OCI-LY7 (cell line): ENCODE results near the gene GPANK1. TPM values are rescaled to one million over a fixed set of nuclear protein-coding genes. Genes with fewer than 3 reads are reported as not detected.

Source experiments
- BruUV-seq: library from RNA; stranded (reverse); fragments of 400-500 nt; replicated peaks from 2 replicates; lab custom pipeline; 2021; lab: Mats Ljungman, UMichigan
- CTCF ChIA-PET: fragments of 300-600 bp; sonication (Branson Sonifier 250); formaldehyde crosslinking; loops from one replicate; lab custom pipeline; 2022; ENCODE audit warnings: antibody characterized with exemption; ENCODE audit not compliant: unreplicated experiment; lab: Charles Lee
- POLR2A ChIA-PET: fragments of 300-600 bp; sonication (Branson Sonifier 250); formaldehyde crosslinking; loops from one replicate; lab custom pipeline; 2022; ENCODE audit warnings: antibody characterized with exemption; lab: Charles Lee
- DNase-seq: peaks from one replicate; pipeline ENCODE4 v3.0.0-alpha.2; 2015; ENCODE audit warnings: low spot score
- H2AFZ ChIP-seq: fragments of 200-600 bp; sonication (generic), shearing (Covaris generic); 2 replicates; pipeline ENCODE4 v1.6.1; 2014; ENCODE audit warnings: mild to moderate bottlenecking, antibody characterized with exemption, low read length, moderate library complexity
- H3K27ac ChIP-seq: fragments of 200-600 bp; sonication (generic); 2 replicates; pipeline ENCODE4 v1.5.1; 2014; ENCODE audit warnings: mixed run types, low read depth, mild to moderate bottlenecking, moderate library complexity, low read length, inconsistent platforms; ENCODE audit not compliant: poor library complexity, severe bottlenecking
- H3K36me3 ChIP-seq: fragments of 200-600 bp; sonication (generic); 2 replicates; pipeline ENCODE4 v1.6.1; 2014; ENCODE audit warnings: mild to moderate bottlenecking, antibody characterized with exemption, low read length, moderate library complexity, mixed read lengths; ENCODE audit not compliant: insufficient read depth
- H3K4me1 ChIP-seq: fragments of 200-600 bp; sonication (generic); 2 replicates; pipeline ENCODE4 v1.5.1; 2014; ENCODE audit warnings: mild to moderate bottlenecking, low read length; ENCODE audit not compliant: insufficient read depth, poor library complexity, severe bottlenecking
- H3K4me2 ChIP-seq: fragments of 200-600 bp; sonication (generic); 2 replicates; pipeline ENCODE4 v1.6.1; 2014; ENCODE audit warnings: mild to moderate bottlenecking, low read length
- H3K4me3 ChIP-seq: fragments of 200-600 bp; sonication (generic); 2 replicates; pipeline ENCODE4 v1.5.1; 2014; ENCODE audit warnings: mild to moderate bottlenecking, low read depth, low read length; ENCODE audit not compliant: poor library complexity, severe bottlenecking
- H3K79me2 ChIP-seq: fragments of 200-600 bp; sonication (generic); 2 replicates; pipeline ENCODE4 v1.6.1; 2016; ENCODE audit warnings: low read depth, mild to moderate bottlenecking, low read length, moderate library complexity, mixed read lengths; ENCODE audit not compliant: insufficient read depth
- H3K9me2 ChIP-seq: fragments of 200-600 bp; sonication (generic); 2 replicates; pipeline ENCODE4 v1.6.1; 2016; ENCODE audit warnings: mild to moderate bottlenecking, low read length, mixed read lengths; ENCODE audit not compliant: insufficient read depth
- H3K9me3 ChIP-seq: fragments of 200-600 bp; sonication (generic); 2 replicates; pipeline ENCODE4 v1.6.1; 2014; ENCODE audit warnings: mild to moderate bottlenecking, mixed run types, low read length, mixed read lengths
- H4K20me1 ChIP-seq: fragments of 200-600 bp; sonication (generic); 2 replicates; pipeline ENCODE4 v1.6.1; 2014; ENCODE audit warnings: mild to moderate bottlenecking, antibody characterized with exemption, low read length, moderate library complexity, mixed read lengths; ENCODE audit not compliant: insufficient read depth
- CTCF ChIP-seq: fragments of 200-600 bp; sonication (generic); conservative IDR thresholded peaks from 2 replicates; pipeline ENCODE4 v1.5.1; 2014; ENCODE audit warnings: mild to moderate bottlenecking, antibody characterized with exemption, low read length, moderate library complexity, mixed read lengths
- EZH2phosphoT487 ChIP-seq: fragments of 200-600 bp; sonication (generic); IDR thresholded peaks from 2 replicates; pipeline ENCODE4 v1.6.1; 2018; ENCODE audit warnings: low read depth, borderline replicate concordance, mild to moderate bottlenecking, mixed run types, antibody characterized with exemption, low read length, moderate library complexity, mixed read lengths
- intact Hi-C: fragments of 100-400 bp; cut with micrococcal nuclease; formaldehyde crosslinking; loops from one replicate; pipeline ENCODE4 v1.10.0; 2022; ENCODE audit not compliant: unreplicated experiment
- total RNA-seq, 2 experiments: library from RNA; depleted of rRNA in 1 of 2; stranded (reverse); fragments of >200 nt in 1 of 2; shearing (Covaris generic) in 1 of 2; gene quantifications; 2 replicates each; pipeline ENCODE4 v1.2.3, GENCODE V29; 2014 to 2022

The GPANK1 gene
- total RNA-seq, 2 experiments from 2014 or later: 34.3 to 40.7 TPM

- no peak for DNase-seq
- peaks cover 100% of the 10 kb centered on the region for H3K36me3 ChIP-seq
- no peaks in the 10 kb centered on the region for H3K9me2 ChIP-seq
- H3K27ac ChIP-seq: no peak overlapping the region
- no peak overlapping the region for H3K4me2 ChIP-seq
- H3K9me3 ChIP-seq: no peaks in the 10 kb centered on the region
- ChIA-PET CTCF (no interaction called here), POLR2A (no interaction called here)
- no peak for TF ChIP-seq CTCF
- no peak for TF ChIP-seq EZH2phosphoT487
- H3K4me3 ChIP-seq: no peak overlapping the region
- intact Hi-C loops: no loop called here
- no TSS peak for BruUV-seq
- no peak overlapping the region for H2AFZ ChIP-seq
- H3K4me1 ChIP-seq: peaks cover 3% of the 10 kb centered on the region
- no peaks in the 10 kb centered on the region; the same call in 1 of the 2 replicates for H4K20me1 ChIP-seq
- H3K79me2 ChIP-seq: no peaks in the 10 kb centered on the region
These were observed 32.4 kb downstream of the GPANK1 start for GRCh38 chr6:31632279-31632946.

- Histone ChIP-seq H2AFZ (no peak overlapping the region), H3K4me2 (no peak overlapping the region), H3K79me2 (no peaks in the 10 kb centered on the region), H3K36me3 (peaks cover 100% of the 10 kb centered on the region), H3K4me3 (no peak overlapping the region), H3K9me3 (no peaks in the 10 kb centered on the region), H3K4me1 (no peaks in the 10 kb centered on the region), H3K27ac (no peak overlapping the region), H3K9me2 (no peaks in the 10 kb centered on the region), H4K20me1 (no peaks in the 10 kb centered on the region; the same call in 1 of the 2 replicates)
- ChIA-PET CTCF (no interaction called here), POLR2A (no interaction called here)
- DNase-seq: no peak
- intact Hi-C loops: no loop called here
- TF ChIP-seq EZH2phosphoT487 (no peak), CTCF (no peak)
- TSS peak; percentile 44 for BruUV-seq
These were observed 33.0 kb downstream of the GPANK1 start for GRCh38 chr6:31631681-31632278.

GRCh38 chr6:31631209-31631608 lies 33.6 kb downstream of the GPANK1 start:
- peaks cover 100% of the 10 kb centered on the region for H3K36me3 ChIP-seq
- POLR2A ChIA-PET: no interaction called here
- H3K27ac ChIP-seq: no peak overlapping the region
- H3K4me3 ChIP-seq: no peak overlapping the region
- DNase-seq: no peak
- CTCF ChIA-PET: no interaction called here
- no peaks in the 10 kb centered on the region; the same call in 1 of the 2 replicates for H4K20me1 ChIP-seq
- H3K4me1 ChIP-seq: no peaks in the 10 kb centered on the region
- BruUV-seq: no TSS peak
- H3K9me3 ChIP-seq: no peaks in the 10 kb centered on the region
- TF ChIP-seq CTCF (no peak), EZH2phosphoT487 (no peak)
- H3K79me2 ChIP-seq: peaks cover 5% of the 10 kb centered on the region; the same call in 1 of the 2 replicates
- no peak overlapping the region for H2AFZ ChIP-seq
- no peaks in the 10 kb centered on the region for H3K9me2 ChIP-seq
- H3K4me2 ChIP-seq: no peak overlapping the region
- intact Hi-C loops: no loop called here
